ENCODE measurements around the gene SGTB.
"Not testable (repeated sequence)": the region's sequence is repeated elsewhere in the genome, so short reads cannot be mapped to it uniquely, and the experiment has no call there.

The SGTB gene

DNA sequence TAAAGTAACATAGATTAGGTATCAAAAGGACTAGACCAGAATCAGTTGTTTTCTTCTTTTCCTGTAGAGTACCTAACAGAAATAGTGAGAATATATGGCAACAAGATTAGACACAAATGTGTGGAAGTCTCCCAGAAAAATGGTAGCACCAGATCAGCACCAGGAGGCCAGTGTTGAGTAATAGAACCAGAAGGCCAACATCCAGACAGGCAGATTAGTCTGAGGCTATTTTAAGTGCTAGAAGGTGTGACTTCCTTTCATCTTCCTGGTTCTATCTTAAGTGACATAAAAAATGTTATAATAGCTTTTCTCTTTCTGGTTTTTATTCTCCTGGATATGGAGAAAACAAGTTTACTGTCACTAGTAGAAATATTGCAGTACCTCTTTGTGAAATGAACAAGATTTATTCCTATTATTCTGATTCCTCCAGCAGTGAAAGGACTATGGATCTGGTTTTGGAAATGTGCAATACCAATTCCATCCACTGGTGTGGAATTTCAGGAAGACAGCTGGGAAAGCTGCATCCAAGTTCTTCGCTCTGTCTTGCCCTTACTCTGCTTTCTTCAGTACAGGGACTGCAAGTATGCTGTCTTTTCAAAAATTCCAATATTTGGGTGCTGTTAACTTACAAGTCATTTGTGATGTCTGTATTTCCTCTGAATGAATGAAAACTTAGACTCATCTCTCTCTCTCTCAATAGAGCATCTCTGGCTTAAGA lies 57.9 kb downstream of the SGTB start:
- DNase-seq = no peak

DNA sequence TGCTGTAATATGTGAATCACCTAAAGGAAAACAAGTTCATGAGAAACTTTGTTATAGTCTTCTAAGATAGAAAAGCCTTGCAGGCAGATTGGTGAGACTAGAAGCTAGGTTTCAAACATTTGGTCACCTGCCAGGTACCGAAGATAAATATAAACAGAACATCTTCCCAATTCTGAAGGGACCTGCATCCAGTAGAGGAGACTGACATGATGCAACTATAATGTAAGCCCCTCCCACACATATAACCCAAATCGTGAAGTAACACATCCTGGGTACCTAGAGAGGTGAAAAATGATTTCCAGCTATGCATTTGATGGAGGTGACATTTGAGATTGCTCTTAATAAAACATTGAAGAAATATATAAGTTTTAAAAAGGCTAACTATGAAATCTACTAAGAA lies 67.2 kb downstream of the SGTB start:
- DNase-seq = no peak

DNA sequence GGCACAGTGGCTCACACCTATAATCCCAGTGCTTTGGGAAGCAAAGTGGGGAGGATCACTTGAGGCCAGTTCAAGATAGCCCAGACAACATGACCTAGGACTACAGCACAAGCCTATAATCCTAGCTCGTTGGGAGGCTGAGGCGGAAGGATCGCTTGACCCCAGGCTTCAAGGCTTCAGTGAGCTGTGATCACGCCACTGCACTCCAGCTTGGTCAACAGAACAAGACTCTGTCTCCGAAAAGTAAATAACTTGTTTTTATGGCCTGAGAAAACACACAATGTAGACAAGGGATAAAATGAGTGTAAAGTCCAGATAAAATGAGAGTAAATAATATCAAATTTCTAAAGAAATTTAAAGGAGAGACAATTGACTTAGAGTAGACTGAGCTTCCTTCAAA lies 70.8 kb downstream of the SGTB start:
- DNase-seq = no peak

DNA sequence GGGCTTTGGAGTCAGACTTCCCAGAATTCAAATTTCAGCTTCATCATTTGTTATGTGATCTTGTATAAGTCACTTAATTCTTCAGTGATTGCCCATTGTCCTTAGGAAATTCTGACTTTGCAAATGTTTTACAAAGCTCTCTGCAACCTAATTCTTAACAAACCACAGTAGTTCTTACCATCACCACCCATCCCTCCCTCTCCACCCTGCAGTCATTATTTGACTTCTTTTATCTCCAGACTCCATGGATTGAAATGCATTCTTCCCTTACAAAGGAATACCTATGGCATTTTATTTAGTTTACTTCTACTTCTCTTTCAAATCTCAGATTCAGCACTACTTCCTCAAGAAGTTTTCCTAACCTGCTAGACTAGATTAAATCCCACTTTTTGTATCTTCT lies 74.0 kb downstream of the SGTB start:
- no peak for DNase-seq

DNA sequence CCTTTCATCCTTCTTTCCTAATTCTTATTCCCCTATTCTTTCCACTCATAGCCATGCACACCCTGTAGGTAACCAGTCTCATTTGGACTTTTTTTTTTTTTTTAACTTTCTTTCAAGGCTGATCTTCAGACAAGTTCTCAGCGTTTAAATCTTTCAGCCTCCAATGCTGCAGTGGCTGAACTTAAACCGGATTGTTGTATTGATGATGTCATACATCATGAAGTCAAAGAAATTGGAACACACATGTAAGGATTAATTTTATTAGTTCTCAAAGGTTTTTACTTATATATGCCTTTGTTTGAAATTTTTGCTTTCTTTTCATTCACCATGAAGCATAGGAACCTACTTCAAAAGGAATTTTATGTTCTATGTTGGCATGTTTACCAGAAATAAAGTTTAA lies 75.0 kb downstream of the SGTB start:
- DNase-seq = no peak

DNA sequence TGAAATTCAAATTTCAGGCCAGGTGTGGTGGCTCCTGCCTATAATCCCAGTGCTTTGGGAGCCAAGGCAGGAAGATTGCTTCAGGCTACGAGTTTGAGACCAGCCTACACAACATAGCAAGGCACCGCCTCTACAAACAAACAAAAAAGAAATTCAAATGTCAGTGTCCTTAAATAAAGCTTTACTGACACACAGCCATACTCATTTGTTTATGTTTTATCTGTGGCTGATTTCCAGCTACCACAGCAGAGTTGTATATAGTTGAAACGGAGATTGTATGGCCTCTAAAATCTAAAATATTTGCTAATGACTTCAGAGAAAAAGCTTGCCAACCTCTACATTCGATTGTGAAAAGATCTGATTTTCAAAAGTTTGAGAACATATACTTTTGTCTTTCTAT lies 81.7 kb downstream of the SGTB start:
- no peak for DNase-seq

DNA sequence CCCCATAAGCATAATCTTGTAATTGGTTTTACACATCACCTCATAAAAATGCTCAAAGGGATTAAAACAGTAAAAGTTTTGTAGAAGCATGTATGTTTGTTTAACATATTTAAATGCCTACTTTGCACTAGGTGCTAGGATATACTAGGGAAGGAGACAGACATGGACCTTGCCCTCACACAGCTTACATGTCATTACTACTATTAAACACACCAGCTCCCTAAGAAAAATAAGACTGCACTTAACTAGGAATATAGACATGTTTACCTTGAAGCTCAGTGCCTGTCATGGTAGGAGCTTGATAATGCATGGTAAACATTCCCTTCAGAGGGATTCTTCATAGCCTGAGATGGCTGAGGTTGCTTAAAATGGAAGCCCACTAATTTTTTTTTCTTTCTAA lies 90.9 kb downstream of the SGTB start:
- DNase-seq = no peak

DNA sequence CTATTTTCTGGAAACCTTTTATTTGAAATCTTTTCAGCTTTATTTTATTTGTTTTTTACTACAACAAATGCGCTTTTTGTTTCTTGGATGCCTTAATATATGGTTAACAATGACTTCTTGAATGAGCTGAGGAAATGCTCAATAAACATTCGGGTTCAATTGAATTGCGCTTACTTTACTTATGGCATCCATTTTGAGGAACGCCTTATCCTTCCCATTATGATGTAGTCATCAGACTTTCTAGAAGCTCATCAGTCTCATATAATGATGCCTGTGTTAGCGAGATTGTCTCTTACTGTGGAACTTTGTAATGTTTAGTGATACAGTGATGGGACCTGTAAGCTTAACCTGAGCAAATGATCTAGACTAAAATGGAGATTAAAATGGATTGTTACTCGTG lies 96.2 kb downstream of the SGTB start:
- DNase-seq = peak; percentile 4 to 10

DNA sequence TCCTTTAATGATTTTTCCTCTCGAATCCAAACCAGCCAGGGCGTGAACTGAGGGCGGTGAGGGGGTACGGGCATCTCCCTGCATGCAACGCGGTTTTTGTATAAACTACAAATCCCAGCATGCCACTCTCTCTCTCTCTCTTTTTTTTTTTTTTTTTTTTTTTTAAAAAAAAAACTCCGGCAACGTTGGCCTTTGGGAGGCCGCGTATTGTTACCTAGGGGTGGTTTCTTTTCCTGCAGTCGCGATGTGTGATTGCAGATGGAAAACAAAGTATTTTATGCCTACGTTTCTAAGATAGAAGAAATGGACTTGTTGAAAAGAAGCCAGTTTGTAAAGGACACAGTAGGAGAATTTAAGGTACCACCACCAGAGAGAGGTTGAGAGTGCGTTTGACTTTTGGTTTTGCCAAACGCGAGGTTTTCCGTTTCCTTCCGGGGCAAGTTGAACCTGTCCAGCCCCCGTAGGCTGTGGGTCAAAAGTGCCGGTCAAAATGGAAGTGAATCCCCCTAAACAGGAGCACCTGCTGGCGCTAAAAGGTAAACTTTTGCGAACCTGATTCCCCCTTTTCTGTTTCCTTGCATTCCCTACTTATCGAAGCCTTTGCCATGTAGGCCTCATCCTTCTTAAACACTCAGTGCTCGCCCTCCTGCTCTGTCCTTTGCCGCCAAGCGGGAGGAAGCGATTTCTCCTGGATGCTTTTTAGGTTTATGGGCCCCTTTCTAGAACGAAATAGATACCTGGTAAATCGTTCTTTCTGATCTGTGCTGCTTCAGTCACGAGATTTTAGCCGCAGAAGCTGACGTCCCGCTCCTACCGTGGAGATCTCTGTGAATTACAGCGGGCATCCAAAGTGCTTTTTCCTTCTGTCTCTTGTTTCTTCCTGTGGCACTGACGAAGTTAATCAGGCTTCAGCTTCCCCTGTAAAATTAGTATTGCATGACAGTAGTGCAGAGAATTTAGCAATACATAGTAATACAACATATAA lies 97.0 kb downstream of the SGTB start, which contains the start of the genes SHLD3 and TRAPPC13:
Gene SHLD3 (plus strand): TSS at position 457 of the 985 bp plus-strand sequence. CDS start 4,561 bp downstream, outside the sequence.
Gene TRAPPC13 (plus strand): TSS at position 457 of the 985 bp plus-strand sequence. CDS start 34 bp downstream, at position 491.
- DNase-seq = peak; percentile 80 to 87

DNA sequence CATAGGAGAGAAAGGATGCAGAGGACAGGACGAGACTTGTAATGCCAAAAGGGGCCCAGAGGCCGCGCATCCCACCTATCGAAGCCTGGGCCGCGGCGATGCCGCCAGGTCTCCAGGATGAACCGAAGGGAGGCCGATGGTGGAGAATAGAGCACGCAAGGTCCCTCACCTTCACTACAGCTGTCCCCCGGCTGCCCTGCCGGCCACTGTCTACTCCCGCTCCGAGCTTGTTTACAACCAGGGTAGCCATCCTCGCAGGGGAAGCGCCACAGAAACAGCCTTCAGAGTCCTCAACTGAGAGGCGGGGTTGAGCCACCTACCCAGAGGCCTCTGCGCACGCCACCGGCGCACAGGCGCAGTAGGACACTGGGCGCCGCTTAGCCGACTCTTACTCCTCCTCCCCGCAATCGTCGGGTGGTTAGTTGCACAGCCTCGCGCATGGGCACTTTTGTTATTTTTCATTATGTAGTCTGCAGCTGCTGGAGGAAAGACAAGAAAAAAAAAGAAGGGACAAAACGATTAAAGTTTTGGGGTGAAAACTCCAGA lies 97.8 kb downstream of the SGTB start, which contains the start of gene TRIM23:
Gene TRIM23 (minus strand): TSS at position 309 of the 546 bp plus-strand sequence. CDS start 59 bp downstream, at position 250.
- DNase-seq = peak; percentile 92 to 93

DNA sequence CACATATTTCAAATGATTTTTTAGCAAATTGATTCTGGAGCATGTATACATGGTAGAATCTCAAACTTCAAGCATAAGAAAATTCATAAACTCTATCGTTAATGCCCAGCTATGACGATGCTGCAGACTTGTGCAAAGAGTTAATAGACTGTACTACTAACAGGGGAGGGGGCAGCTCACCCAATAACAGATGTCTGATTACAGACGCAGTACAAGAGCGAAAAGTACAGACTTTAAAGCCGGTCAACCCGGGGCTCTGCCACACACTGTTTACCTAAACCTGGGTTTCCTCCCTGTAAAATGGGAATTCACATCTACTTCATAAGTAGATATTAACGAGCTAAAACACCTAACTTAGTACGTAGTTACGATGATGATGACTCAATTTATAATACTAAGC lies 98.4 kb downstream of the SGTB start:
- DNase-seq = no peak

DNA sequence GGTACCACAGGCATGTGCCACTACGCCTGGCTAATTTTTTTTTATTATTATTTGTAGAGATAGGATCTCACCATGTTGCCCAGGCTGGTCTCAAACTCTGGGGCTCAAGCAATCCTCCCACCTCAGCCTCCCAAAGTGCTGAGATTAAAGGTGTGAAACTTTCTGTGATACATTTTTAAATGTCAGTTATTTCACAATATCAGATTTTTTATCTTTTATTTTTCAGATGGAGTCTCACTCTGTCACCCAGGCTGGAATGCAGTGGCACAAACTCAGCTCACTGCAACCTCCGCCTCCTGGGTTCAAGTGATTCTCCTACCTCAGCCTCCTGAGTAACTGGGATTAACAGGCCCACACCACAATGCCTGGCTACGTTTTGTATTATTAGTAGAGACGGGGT lies 99.9 kb downstream of the SGTB start:
- not testable (repeated sequence) for DNase-seq

DNA sequence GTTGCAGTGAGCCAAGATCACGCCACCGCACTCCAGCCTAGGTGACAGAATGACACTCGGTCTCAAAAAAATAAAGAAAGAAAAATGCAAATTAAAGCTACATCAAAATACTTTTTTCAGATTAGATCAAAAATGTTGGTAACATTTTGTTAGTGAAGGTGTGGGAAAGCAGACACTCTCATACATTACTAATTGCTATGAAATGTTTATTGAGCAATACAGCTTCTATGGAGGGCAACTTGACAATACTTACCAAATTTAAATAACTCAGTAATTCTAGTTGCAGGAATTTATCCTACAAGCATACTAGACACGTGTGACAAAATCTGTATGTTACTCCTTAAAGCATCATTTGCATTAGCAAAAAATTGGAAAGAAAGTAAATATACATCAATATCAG lies 101.9 kb downstream of the SGTB start:
- DNase-seq = no peak

Data from inflammatory macrophage treated with lipopolysaccharide for 1 hour (primary cell).